GM23338 (cell line): ENCODE results near the gene TCN2. TPM values are rescaled to one million over a fixed set of nuclear protein-coding genes. Genes with fewer than 3 reads are reported as not detected.

Experiments
- ATAC-seq: fragments of 200-7000 bp; cut with Tn5 transposase; 3 replicates; pipeline ENCODE4 v1.9.1; 2020
- DNase-seq: peaks from one replicate; pipeline ENCODE4 v3.0.0-alpha.2; 2015; ENCODE audit warnings: low spot score
- H2AFZ ChIP-seq: fragments of 200-600 bp; sonication (generic); 2 replicates; pipeline ENCODE4 v1.8.0; 2016; ENCODE audit warnings: antibody characterized with exemption, mild to moderate bottlenecking, moderate library complexity
- H3F3A ChIP-seq: fragments of 200-600 bp; sonication (generic); replicated peaks from 2 replicates; pipeline ENCODE4 v1.8.0; 2017; ENCODE audit warnings: antibody characterized with exemption, mixed run types, low read depth
- H3K27ac ChIP-seq: fragments of 200-600 bp; sonication (generic); 2 replicates; pipeline ENCODE4 v1.6.1; 2016; ENCODE audit warnings: low read depth
- H3K27me3 ChIP-seq: fragments of 200-600 bp; sonication (generic); 2 replicates; pipeline ENCODE4 v1.8.0; 2016; ENCODE audit warnings: mild to moderate bottlenecking, mixed run types, moderate library complexity; ENCODE audit not compliant: insufficient read depth
- H3K36me3 ChIP-seq: fragments of 200-600 bp; sonication (generic); 2 replicates; pipeline ENCODE4 v1.8.0; 2016; ENCODE audit warnings: mild to moderate bottlenecking; ENCODE audit not compliant: insufficient read depth
- H3K4me1 ChIP-seq: fragments of 200-600 bp; sonication (generic); 2 replicates; pipeline ENCODE4 v1.8.0; 2016; ENCODE audit warnings: mild to moderate bottlenecking, moderate library complexity; ENCODE audit not compliant: insufficient read depth
- H3K4me2 ChIP-seq: fragments of 200-600 bp; sonication (generic); 2 replicates; pipeline ENCODE4 v1.7.1; 2017; ENCODE audit warnings: mixed run types
- H3K4me3 ChIP-seq: fragments of 200-600 bp; sonication (generic); 2 replicates; pipeline ENCODE4 v1.6.1; 2016; ENCODE audit warnings: mixed run types
- H3K79me2 ChIP-seq: fragments of 200-600 bp; sonication (generic); replicated peaks from 2 replicates; pipeline ENCODE4 v1.8.0; 2017; ENCODE audit warnings: mild to moderate bottlenecking; ENCODE audit not compliant: insufficient read depth
- H3K9me2 ChIP-seq: fragments of 200-600 bp; sonication (generic); 2 replicates; pipeline ENCODE4 v1.8.0; 2017; ENCODE audit not compliant: insufficient read depth
- H4K20me1 ChIP-seq: fragments of 200-600 bp; sonication (generic); replicated peaks from 2 replicates; pipeline ENCODE4 v1.8.0; 2017; ENCODE audit warnings: mild to moderate bottlenecking; ENCODE audit not compliant: insufficient read depth
- H3K27ac Mint-ChIP-seq: 2 replicates; pipeline ENCODE4 v1.8.0; 2020; ENCODE audit warnings: inconsistent platforms, mild to moderate bottlenecking, moderate library complexity, mixed read lengths
- H3K27me3 Mint-ChIP-seq: 3 replicates; pipeline ENCODE4 v1.8.0; 2022; ENCODE audit warnings: low read depth, mild to moderate bottlenecking, moderate library complexity, mixed read lengths, inconsistent platforms; ENCODE audit not compliant: insufficient read depth, poor library complexity
- H3K36me3 Mint-ChIP-seq: 3 replicates; pipeline ENCODE4 v1.8.0; 2021; ENCODE audit warnings: low read depth, mild to moderate bottlenecking, inconsistent platforms, moderate library complexity, mixed read lengths
- H3K4me1 Mint-ChIP-seq: 3 replicates; pipeline ENCODE4 v1.8.0; 2020; ENCODE audit warnings: mild to moderate bottlenecking, inconsistent platforms, mixed read lengths
- H3K4me3 Mint-ChIP-seq: 3 replicates; pipeline ENCODE4 v1.8.0; 2021; ENCODE audit warnings: moderate library complexity, mild to moderate bottlenecking, inconsistent platforms, mixed read lengths
- H3K9me3 Mint-ChIP-seq: 3 replicates; pipeline ENCODE4 v1.8.0; 2020; ENCODE audit warnings: moderate library complexity, mild to moderate bottlenecking, inconsistent platforms, mixed read lengths
- CREB1 ChIP-seq: fragments of 250-450 bp; sonication (Bioruptor Pico); IDR thresholded peaks from 2 replicates; pipeline ENCODE4 v1.5.0; 2020; ENCODE audit warnings: low read depth, mild to moderate bottlenecking, moderate library complexity
- EZH2phosphoT487 ChIP-seq: fragments of 200-600 bp; sonication (generic); IDR thresholded peaks from one replicate; pipeline ENCODE4 v1.8.1; 2018; ENCODE audit warnings: antibody characterized with exemption; ENCODE audit not compliant: unreplicated experiment
- JUNB ChIP-seq: IDR thresholded peaks from one replicate; pipeline ENCODE4 v1.6.1; 2016; ENCODE audit warnings: antibody characterized with exemption; ENCODE audit not compliant: unreplicated experiment
- NANOG ChIP-seq: IDR thresholded peaks from 2 replicates; pipeline ENCODE4 v1.6.1; 2016; ENCODE audit warnings: antibody characterized with exemption, borderline replicate concordance
- POLR2AphosphoS5 ChIP-seq: IDR thresholded peaks from 2 replicates; pipeline ENCODE4 v1.6.1; 2016; ENCODE audit warnings: antibody characterized with exemption, low read depth
- ZNF114 ChIP-seq: fragments of 250-450 bp; sonication (Bioruptor Pico); IDR thresholded peaks from 2 replicates; pipeline ENCODE4 v1.5.0; 2020; ENCODE audit warnings: mild to moderate bottlenecking, moderate library complexity
- ZNF331 ChIP-seq: fragments of 250-450 bp; sonication (Bioruptor Pico); IDR thresholded peaks from 2 replicates; pipeline ENCODE4 v1.5.0; 2020; ENCODE audit warnings: low read depth, mild to moderate bottlenecking, moderate library complexity
- polyA plus RNA-seq: library from polyadenylated mRNA; unstranded; fragments of >200 nt; fragmentation: Nextera tagmentation; extraction: Ambion mirVana; gene quantifications from 2 replicates; pipeline ENCODE4 v1.2.1, GENCODE V29; 2016
- total RNA-seq: library from RNA; depleted of rRNA; stranded (reverse); fragments of >200 nt; shearing (Covaris generic); gene quantifications from 2 replicates; pipeline ENCODE4 v1.2.3, GENCODE V29; 2014
- TF ChIP-seq, protein P1 (sequence below): IDR thresholded peaks from 2 replicates; pipeline ENCODE4 v1.6.1; 2016; ENCODE audit warnings: antibody characterized with exemption
- TF ChIP-seq, protein P2 (sequence below): IDR thresholded peaks from one replicate; pipeline ENCODE4 v1.6.1; 2018; ENCODE audit warnings: antibody characterized with exemption; ENCODE audit not compliant: unreplicated experiment
- TF ChIP-seq, protein P3 (sequence below): fragments of 250-450 bp; sonication (Bioruptor Pico); IDR thresholded peaks from 2 replicates; pipeline ENCODE4 v1.5.0; 2020; ENCODE audit warnings: mild to moderate bottlenecking, moderate library complexity

The TCN2 gene
- total and polyA plus RNA-seq, 2 experiments from 2014 or later: 12.9 to 38.1 TPM

- Mint-ChIP-seq H3K4me1 (peaks cover 15% of the 10 kb centered on the region), H3K9me3 (peaks cover 3% of the 10 kb centered on the region; the same call in 1 of the 3 replicates), H3K27ac (no peak overlapping the region), H3K4me3 (no peak overlapping the region), H3K27me3 (peaks cover 14% of the 10 kb centered on the region), H3K36me3 (no peaks in the 10 kb centered on the region)
- Histone ChIP-seq H3K27ac (no peak overlapping the region), H3K4me2 (no peak overlapping the region), H3K4me3 (no peak overlapping the region), H3K79me2 (no peaks in the 10 kb centered on the region), H3F3A (peaks cover 10% of the 10 kb centered on the region; the same call in 1 of the 2 replicates), H3K27me3 (peaks cover 21% of the 10 kb centered on the region), H4K20me1 (no peaks in the 10 kb centered on the region), H3K9me2 (no peaks in the 10 kb centered on the region), H2AFZ (no peak overlapping the region), H3K4me1 (peaks cover 16% of the 10 kb centered on the region), H3K36me3 (no peaks in the 10 kb centered on the region)
- ATAC-seq (no peak), DNase-seq (no peak)
- TF ChIP-seq ZNF114 (CRISPR knock-in tag): no peak
- no peak for TF ChIP-seq POLR2AphosphoS5
- TF ChIP-seq, protein P1, sequence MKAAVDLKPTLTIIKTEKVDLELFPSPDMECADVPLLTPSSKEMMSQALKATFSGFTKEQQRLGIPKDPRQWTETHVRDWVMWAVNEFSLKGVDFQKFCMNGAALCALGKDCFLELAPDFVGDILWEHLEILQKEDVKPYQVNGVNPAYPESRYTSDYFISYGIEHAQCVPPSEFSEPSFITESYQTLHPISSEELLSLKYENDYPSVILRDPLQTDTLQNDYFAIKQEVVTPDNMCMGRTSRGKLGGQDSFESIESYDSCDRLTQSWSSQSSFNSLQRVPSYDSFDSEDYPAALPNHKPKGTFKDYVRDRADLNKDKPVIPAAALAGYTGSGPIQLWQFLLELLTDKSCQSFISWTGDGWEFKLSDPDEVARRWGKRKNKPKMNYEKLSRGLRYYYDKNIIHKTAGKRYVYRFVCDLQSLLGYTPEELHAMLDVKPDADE: no peak
Observed at GRCh38 chr22:30665266-30665665, 58.3 kb downstream of the TCN2 start.

DNA sequence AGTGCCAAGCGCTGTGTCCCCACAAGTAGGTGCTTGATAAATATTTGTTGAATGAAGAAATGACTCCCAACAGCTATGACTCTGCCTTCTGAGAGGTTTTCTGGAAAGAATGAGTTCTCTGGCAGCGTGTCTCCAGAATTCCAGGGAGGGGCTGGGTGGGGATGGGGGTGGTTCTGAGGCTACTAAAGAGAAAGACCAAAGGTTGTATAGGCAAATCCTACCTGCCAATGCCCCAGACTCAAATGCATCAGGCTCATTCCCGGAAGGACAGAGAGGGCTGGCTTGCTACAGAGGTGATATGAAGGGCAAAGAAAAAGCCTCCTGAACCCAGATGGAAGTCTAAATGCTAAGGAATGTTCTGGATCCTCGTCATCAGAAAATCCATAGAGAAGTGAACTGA is 58.8 kb downstream of the TCN2 start:
- Histone ChIP-seq H3F3A (peaks cover 10% of the 10 kb centered on the region; the same call in 1 of the 2 replicates), H3K9me2 (no peaks in the 10 kb centered on the region), H3K4me3 (no peak overlapping the region), H3K79me2 (no peaks in the 10 kb centered on the region), H3K4me1 (peaks cover 16% of the 10 kb centered on the region), H4K20me1 (no peaks in the 10 kb centered on the region), H2AFZ (no peak overlapping the region), H3K27me3 (peaks cover 21% of the 10 kb centered on the region), H3K36me3 (no peaks in the 10 kb centered on the region), H3K27ac (no peak overlapping the region), H3K4me2 (no peak overlapping the region)
- Mint-ChIP-seq H3K27me3 (peaks cover 14% of the 10 kb centered on the region), H3K4me1 (peaks cover 15% of the 10 kb centered on the region), H3K9me3 (peaks cover 3% of the 10 kb centered on the region; the same call in 1 of the 3 replicates), H3K4me3 (no peak overlapping the region), H3K27ac (no peak overlapping the region), H3K36me3 (no peaks in the 10 kb centered on the region)
- DNase-seq (no peak), ATAC-seq (no peak)
- TF ChIP-seq, protein P2, sequence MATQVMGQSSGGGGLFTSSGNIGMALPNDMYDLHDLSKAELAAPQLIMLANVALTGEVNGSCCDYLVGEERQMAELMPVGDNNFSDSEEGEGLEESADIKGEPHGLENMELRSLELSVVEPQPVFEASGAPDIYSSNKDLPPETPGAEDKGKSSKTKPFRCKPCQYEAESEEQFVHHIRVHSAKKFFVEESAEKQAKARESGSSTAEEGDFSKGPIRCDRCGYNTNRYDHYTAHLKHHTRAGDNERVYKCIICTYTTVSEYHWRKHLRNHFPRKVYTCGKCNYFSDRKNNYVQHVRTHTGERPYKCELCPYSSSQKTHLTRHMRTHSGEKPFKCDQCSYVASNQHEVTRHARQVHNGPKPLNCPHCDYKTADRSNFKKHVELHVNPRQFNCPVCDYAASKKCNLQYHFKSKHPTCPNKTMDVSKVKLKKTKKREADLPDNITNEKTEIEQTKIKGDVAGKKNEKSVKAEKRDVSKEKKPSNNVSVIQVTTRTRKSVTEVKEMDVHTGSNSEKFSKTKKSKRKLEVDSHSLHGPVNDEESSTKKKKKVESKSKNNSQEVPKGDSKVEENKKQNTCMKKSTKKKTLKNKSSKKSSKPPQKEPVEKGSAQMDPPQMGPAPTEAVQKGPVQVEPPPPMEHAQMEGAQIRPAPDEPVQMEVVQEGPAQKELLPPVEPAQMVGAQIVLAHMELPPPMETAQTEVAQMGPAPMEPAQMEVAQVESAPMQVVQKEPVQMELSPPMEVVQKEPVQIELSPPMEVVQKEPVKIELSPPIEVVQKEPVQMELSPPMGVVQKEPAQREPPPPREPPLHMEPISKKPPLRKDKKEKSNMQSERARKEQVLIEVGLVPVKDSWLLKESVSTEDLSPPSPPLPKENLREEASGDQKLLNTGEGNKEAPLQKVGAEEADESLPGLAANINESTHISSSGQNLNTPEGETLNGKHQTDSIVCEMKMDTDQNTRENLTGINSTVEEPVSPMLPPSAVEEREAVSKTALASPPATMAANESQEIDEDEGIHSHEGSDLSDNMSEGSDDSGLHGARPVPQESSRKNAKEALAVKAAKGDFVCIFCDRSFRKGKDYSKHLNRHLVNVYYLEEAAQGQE: no peak
- no peak for TF ChIP-seq ZNF331 (CRISPR knock-in tag)
- TF ChIP-seq, protein P3, sequence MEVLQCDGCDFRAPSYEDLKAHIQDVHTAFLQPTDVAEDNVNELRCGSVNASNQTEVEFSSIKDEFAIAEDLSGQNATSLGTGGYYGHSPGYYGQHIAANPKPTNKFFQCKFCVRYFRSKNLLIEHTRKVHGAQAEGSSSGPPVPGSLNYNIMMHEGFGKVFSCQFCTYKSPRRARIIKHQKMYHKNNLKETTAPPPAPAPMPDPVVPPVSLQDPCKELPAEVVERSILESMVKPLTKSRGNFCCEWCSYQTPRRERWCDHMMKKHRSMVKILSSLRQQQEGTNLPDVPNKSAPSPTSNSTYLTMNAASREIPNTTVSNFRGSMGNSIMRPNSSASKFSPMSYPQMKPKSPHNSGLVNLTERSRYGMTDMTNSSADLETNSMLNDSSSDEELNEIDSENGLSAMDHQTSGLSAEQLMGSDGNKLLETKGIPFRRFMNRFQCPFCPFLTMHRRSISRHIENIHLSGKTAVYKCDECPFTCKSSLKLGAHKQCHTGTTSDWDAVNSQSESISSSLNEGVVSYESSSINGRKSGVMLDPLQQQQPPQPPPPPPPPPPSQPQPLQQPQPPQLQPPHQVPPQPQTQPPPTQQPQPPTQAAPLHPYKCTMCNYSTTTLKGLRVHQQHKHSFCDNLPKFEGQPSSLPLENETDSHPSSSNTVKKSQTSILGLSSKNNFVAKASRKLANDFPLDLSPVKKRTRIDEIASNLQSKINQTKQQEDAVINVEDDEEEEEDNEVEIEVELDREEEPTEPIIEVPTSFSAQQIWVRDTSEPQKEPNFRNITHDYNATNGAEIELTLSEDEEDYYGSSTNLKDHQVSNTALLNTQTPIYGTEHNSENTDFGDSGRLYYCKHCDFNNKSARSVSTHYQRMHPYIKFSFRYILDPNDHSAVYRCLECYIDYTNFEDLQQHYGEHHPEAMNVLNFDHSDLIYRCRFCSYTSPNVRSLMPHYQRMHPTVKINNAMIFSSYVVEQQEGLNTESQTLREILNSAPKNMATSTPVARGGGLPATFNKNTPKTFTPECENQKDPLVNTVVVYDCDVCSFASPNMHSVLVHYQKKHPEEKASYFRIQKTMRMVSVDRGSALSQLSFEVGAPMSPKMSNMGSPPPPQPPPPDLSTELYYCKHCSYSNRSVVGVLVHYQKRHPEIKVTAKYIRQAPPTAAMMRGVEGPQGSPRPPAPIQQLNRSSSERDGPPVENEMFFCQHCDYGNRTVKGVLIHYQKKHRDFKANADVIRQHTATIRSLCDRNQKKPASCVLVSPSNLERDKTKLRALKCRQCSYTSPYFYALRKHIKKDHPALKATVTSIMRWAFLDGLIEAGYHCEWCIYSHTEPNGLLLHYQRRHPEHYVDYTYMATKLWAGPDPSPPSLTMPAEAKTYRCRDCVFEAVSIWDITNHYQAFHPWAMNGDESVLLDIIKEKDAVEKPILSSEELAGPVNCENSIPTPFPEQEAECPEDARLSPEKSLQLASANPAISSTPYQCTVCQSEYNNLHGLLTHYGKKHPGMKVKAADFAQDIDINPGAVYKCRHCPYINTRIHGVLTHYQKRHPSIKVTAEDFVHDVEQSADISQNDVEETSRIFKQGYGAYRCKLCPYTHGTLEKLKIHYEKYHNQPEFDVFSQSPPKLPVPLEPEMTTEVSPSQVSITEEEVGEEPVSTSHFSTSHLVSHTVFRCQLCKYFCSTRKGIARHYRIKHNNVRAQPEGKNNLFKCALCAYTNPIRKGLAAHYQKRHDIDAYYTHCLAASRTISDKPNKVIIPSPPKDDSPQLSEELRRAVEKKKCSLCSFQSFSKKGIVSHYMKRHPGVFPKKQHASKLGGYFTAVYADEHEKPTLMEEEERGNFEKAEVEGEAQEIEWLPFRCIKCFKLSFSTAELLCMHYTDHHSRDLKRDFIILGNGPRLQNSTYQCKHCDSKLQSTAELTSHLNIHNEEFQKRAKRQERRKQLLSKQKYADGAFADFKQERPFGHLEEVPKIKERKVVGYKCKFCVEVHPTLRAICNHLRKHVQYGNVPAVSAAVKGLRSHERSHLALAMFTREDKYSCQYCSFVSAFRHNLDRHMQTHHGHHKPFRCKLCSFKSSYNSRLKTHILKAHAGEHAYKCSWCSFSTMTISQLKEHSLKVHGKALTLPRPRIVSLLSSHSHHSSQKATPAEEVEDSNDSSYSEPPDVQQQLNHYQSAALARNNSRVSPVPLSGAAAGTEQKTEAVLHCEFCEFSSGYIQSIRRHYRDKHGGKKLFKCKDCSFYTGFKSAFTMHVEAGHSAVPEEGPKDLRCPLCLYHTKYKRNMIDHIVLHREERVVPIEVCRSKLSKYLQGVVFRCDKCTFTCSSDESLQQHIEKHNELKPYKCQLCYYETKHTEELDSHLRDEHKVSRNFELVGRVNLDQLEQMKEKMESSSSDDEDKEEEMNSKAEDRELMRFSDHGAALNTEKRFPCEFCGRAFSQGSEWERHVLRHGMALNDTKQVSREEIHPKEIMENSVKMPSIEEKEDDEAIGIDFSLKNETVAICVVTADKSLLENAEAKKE (CRISPR knock-in tag): no peak
- TF ChIP-seq POLR2AphosphoS5: no peak
- no peak for TF ChIP-seq NANOG
- no peak for TF ChIP-seq JUNB
- no peak for TF ChIP-seq EZH2phosphoT487
- no peak for TF ChIP-seq ZNF114 (CRISPR knock-in tag)
- TF ChIP-seq CREB1 (CRISPR knock-in tag): no peak
